GM19193 (cell line): Measurements from ENCODE around the gene WSB1.

Experiments used
- POLR2A ChIP-seq: IDR thresholded peaks from 4 replicates; pipeline ENCODE4 v1.6.1; 2011; ENCODE audit not compliant: insufficient read depth, insufficient read length; ENCODE audit errors: extremely low read depth

WSB1 gene

GRCh38 chr17:27294689-27295630, 1.0 kb downstream of the WSB1 start:
- TF ChIP-seq POLR2A: no peak

DNA sequence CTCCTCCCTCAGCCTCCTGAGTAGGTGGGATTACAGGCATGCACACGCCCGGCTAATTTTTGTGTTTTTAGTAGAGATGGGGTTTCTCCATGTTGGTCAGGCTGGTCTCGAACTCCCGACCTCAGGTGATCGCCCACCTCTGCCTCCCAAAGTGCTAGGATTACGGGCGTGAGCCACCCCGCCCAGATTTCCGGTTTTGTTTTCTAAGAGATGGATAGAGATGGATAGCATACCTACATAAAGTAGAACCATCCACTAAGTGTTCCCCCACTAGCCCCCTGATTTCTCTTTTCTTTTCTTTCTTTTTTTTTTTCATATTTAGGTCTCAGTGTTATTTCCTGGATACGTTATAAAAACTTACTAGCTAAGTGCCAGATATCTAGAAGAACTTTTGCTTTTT, 2.0 kb downstream of the WSB1 start:
- TF ChIP-seq POLR2A: no peak

- TF ChIP-seq POLR2A: no peak
Measured at GRCh38 chr17:27296428-27296979, 2.6 kb downstream of the WSB1 start.

GRCh38 chr17:27299384-27300049, 5.6 kb downstream of the WSB1 start:
- no peak for TF ChIP-seq POLR2A

DNA sequence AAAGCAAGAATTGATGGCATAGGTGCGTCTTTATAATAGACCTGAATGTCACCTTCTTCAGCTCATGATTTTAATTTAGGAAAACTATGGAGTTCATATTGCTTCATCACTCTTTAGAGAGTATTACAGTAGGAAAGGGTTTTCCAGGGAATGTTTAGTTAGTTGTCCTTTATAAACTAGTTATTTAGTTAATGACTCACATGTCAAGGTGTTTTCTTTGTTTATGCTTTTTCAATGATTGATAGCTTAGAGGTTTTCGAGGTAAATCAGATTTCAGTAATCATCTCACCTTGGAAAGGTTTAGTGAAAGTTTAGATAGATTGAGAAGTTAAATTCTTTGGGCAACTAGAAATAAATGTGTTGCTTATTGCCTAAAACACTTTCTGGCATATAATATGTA, 9.8 kb downstream of the WSB1 start:
- TF ChIP-seq POLR2A: no peak

DNA sequence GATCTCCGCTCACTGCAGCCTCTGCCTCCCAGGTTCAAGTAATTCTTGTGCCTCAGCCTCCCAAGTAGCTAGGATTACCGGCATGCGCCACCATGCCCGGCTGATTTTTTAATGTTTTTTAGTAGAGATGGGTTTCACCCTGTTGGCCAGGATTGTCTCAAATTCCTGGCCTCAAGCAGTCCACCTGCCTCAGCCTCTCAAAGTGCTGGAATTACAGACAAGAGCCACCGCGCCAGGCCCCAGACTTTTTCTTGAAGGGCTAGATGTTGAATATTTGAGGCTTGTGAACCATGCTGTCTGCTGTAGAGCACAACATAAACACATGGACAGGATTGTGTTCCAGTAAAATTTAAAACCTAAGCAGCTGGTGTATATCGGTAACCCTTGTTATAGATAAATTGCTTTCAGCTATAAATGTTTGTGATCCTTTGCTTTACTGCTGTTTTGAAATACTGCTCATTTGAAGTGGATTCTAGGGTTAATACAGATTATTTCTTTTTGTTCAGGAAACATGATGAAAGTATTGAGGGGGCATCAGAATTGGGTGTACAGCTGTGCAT, 12.4 kb downstream of the WSB1 start:
- no peak for TF ChIP-seq POLR2A

DNA sequence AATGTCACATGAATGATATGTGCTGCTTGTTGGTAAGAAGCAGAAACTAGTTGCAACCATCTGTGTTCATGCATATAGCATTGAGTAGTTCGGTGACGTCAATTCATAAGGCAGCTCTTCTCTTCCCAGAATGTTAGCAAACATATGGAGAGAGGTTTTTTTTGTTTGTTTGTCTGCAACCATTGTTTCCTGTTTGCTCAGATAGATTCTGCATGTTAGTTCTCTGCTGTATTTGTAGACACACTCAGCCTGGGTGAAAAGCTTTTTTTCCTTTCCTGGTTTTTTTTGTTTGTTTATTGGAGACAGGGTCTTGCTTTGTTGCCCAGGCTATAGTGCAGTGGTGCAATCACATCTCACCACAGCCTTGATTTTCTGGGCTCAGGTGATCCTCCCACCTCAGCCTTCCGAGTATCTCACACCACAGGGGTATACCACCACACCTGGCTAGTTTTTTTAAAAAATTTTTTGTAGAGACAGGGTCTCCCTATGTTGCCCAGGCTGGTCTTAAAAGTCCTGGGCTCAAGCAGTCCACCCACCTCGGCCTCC, 16.7 kb downstream of the WSB1 start:
- TF ChIP-seq POLR2A: no peak

GRCh38 chr17:27313301-27313700, 19.4 kb downstream of the WSB1 start:
- TF ChIP-seq POLR2A: no peak

DNA sequence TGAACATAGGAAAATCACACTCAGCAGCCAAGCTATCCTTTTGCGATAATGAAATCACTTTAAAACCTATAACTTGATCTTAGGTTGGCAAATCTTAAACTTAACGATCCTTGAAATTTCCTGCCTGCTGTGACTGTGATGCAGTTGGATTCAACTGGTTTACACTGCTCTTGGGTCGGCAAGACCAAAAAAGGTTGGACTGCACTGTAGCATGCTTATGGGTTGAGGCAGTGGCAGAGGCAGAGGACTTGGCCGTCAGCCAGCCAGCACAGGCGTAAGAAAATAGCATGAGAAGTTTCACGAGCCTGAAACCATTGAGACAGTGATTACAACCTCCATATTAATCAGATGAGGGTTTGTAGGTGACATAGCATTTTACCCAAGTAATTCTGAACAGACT, 21.4 kb downstream of the WSB1 start:
- no peak for TF ChIP-seq POLR2A

DNA sequence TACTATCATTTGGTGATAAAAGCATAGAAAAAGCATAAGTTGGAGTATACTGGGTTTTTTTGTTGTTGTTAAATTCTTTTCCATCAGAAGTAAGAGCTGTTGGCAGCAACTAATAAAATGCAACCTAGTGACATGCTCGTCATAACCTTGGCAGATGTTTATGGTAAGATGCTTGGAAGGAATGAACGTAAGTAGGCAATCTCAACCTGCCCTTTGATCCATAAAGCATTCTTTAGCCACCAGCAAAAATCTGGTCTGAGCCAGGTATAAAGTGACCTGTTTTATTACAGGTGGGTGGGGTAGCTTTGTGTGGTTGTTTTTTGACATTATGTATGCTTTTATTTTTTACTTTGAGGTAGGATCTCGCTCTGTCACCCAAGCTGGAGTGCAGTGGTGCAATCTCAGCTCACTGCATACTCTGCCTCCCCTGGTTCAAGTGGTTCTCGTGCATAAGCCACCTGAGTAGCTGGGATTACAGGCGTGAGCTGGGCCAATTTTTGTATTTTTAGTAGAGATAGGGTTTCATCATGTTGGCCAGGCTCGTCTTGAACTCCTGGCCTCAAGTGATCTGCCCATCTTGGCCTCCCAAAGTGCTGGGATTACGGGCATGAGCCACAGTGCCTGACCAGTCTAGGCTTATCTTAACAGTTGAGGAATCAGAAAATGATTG, 22.0 kb downstream of the WSB1 start:
- no peak for TF ChIP-seq POLR2A

GRCh38 chr17:27318228-27318627, 24.3 kb downstream of the WSB1 start:
- TF ChIP-seq POLR2A: no peak

DNA sequence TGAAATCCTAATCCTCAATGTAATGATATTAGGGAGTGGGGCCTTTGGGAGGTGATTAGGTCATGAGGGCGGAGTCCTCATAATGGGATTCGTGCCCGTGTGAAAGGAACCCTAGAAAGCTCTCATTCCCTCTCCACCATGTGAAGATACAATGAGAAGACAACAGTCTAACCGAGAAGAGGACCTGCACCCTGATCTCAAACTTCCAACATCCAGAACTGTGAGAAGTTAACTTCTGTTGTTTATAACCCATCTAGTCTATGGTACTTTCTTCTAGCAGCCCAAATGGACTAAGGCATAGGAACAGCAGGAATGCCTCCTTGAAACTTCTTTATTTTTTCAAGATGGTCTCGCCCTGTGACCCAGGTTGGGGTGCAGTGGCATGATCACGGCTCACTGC, 24.7 kb downstream of the WSB1 start:
- no peak for TF ChIP-seq POLR2A

- no peak for TF ChIP-seq POLR2A
Measured at GRCh38 chr17:27319541-27320221, 25.8 kb downstream of the WSB1 start.

DNA sequence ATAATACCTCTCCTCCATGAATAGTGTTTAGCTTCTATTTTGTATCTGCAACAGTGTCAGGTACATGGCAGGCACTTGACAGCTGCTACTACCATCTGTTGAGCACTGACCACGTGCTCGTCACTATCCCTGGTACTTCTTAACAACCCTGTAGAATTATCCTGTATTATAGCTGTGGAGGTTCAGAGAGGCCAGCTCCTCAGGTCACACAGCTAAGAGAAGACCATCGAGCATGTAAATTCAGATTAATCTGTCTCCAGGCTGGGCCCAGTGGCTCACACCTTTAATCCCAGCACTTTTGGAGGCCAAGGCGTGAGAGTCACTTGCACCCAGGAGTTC, 26.3 kb downstream of the WSB1 start:
- TF ChIP-seq POLR2A: no peak
